DMS153 (cell line): ENCODE data around the gene PRSS23.

Experiments used
- DNase-seq: peaks from one replicate; lab custom pipeline; 2025; lab: John Stamatoyannopoulos, UW

The PRSS23 gene

GRCh38 chr11:86790867-86791849 lies 9.2 kb upstream of the PRSS23 start:
- DNase-seq = no peak

GRCh38 chr11:86792150-86792549 lies 8.2 kb upstream of the PRSS23 start:
- DNase-seq = no peak

- no peak for DNase-seq
Observed at GRCh38 chr11:86793307-86793706, 7.0 kb upstream of the PRSS23 start.

DNA sequence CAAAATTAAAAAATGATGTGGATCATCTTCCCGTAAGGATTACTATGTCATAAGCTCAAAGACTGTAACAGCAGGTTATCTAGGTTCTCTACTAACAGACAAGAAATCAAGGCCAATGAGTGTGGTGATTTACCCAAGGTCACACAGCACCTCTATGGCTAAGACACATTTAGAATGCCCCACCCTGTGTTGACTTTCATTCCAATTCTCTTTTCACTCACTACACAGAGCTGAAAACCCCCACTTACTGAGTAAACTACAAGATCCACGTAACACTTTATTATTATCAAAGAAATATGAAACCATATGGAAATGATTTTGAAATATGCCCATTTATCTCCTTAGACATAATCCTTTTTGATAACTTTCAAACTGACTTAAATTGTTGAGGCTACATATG lies 4.8 kb upstream of the PRSS23 start:
- DNase-seq = no peak

DNA sequence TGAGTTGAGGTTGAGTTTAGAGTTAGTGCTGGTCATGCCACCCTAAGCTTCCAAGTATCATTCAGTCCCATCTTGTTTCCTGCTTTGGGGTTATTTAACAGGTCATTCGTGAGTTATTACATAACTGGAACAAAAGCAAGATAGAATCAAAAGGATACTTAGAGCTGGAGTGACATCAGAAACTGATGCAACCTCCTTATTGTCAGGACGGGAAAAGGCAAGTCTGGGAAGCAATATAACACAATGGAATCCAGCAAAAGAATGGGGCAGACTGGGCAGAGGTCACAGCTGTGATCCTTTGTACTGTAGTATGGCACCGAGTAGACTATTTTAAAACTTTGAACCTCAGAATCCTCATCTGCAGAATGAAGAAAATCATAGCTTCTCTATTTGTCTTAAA lies 4.4 kb upstream of the PRSS23 start:
- no peak for DNase-seq

DNA sequence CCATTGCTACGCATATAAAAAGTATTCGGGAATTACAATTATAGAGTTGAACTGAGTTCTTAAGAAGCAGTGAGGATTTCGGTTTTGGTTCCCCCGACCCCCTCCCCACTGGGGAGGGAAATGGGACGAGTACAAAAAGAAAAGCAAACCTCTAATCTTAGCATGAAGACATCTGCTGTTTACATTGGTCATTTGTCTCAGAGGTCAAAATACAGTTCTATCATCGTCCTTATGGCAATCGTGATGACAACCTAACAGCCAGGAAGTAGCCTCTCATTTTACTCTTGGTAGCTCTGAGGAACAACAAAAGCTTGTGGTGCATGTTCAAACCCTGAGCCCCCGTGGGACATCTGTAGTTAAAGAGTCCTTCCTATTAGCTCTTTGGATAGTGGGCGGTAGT lies 3.2 kb upstream of the PRSS23 start:
- DNase-seq = no peak

DNA sequence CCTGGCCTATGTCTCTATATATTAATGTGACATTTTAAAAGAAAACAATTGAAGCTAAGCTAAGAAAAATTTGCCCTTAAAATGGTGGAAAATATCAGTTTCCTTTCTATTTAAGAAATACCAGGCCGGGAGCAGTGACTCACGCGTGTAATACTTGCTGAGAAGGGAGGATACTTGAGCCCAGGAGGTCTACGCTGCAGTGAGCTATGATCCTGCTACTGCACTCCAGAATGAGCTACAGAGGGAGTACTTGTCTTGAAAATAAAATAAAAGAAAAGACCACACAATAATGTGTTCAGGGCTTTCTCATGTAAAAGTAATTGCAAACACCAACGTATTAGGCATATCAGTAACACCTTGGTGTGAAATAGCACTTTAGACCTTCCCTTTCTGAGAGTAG lies 1.4 kb upstream of the PRSS23 start:
- no peak for DNase-seq

GRCh38 chr11:86799680-86800075 lies 664 bp upstream of the PRSS23 start:
- no peak for DNase-seq

GRCh38 chr11:86800960-86801272 lies 574 bp downstream of the PRSS23 start:
- DNase-seq = no peak

- DNase-seq = no peak
Observed at GRCh38 chr11:86801364-86801763, 1.0 kb downstream of the PRSS23 start.

- no peak for DNase-seq
Observed at GRCh38 chr11:86802146-86802545, 1.8 kb downstream of the PRSS23 start.

DNA sequence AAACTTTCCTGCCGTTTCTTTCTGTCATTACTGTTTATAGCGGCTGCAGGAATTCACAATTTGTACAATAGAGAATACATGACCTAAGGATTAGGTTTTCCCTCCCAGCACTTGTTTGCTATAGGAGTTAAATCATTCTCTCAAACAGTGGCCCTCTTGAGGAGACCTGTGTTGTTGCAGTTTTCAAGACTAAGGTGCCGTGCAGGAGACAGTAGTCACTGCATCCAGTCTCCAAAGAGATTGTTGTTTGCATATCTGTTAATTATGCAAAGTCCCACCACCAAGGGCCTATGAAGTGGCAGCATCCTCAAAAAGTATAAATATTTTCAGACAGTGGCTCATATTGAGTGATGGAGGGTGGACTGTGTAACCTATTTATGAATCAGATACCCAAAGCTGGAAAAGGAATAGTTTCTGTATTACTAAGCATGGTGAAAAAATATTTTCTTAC lies 2.3 kb downstream of the PRSS23 start:
- peak; percentile 56 for DNase-seq

GRCh38 chr11:86803136-86804045 lies 3.0 kb downstream of the PRSS23 start:
- no peak for DNase-seq

GRCh38 chr11:86804951-86805350 lies 4.6 kb downstream of the PRSS23 start:
- no peak for DNase-seq

GRCh38 chr11:86805873-86806310 lies 5.5 kb downstream of the PRSS23 start:
- DNase-seq = no peak

DNA sequence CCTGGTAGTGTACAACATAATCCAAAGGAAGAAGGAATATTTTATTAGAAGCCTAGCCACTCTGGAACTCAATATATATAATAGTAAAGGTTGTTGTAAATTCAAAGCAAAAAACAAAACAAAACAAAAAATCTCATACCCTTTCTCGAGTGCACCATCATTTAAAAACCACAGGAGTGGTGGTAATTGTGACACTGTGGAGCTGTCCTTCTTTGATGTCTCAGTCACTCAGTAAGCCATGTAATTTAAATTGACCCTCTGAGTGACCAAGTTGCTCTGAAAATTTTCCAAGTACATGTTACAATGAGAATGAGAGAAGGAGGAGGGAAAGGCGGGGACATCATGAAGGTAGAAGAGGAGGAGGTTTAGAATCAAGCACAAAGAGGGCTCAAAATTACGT lies 6.6 kb downstream of the PRSS23 start:
- DNase-seq = no peak

- no peak for DNase-seq
Observed at GRCh38 chr11:86807360-86807759, 7.0 kb downstream of the PRSS23 start.

DNA sequence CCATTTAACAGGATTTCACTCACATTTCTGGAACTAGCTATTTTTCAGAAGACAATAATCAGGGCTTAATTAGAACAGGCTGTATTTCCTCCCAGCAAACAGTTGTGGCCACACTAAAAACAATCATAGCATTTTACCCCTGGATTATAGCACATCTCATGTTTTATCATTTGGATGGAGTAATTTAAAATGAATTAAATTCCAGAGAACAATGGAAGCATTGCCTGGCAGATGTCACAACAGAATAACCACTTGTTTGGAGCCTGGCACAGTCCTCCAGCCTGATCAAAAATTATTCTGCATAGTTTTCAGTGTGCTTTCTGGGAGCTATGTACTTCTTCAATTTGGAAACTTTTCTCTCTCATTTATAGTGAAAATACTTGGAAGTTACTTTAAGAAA lies 9.2 kb downstream of the PRSS23 start:
- DNase-seq = no peak

DNA sequence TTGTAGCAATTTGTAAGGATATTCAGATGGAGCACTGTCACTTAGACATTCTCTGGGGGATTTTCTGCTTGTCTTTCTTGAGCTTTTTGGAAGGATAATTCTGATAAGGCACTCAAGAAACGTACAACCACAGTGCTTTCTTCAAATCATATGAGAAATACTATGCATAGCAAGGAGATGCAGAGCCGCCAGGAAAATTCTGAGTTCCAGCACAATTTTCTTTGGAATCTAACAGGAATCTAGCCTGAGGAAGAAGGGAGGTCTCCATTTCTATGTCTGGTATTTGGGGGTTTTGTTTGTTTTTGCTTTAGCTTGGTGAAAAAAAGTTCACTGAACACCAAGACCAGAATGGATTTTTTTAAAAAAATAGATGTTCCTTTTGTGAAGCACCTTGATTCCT lies 9.9 kb downstream of the PRSS23 start:
- no peak for DNase-seq

- no peak for DNase-seq
Observed at GRCh38 chr11:86811637-86812321, 11.4 kb downstream of the PRSS23 start.

- no peak for DNase-seq
Observed at GRCh38 chr11:86812322-86812670, 12.0 kb downstream of the PRSS23 start.

GRCh38 chr11:86812981-86813380 lies 12.6 kb downstream of the PRSS23 start:
- no peak for DNase-seq
